ENCODE results near the gene SLC41A1.
A peak's percentile ranks its signal among the peaks of the same experiment; 100 is the strongest.

The SLC41A1 gene

GRCh38 chr1:205751036-205751651, 61.9 kb downstream of the SLC41A1 start:
- no peak for DNase-seq (ENCODE audit: low spot score)

- DNase-seq (ENCODE audit: low spot score) = peak; percentile 99
These were observed 62.6 kb downstream of the SLC41A1 start, which contains the start of gene NUCKS1 for GRCh38 chr1:205750138-205751035. TSS of gene NUCKS1 (minus strand) at chr1:205750182. CDS start at chr1:205749973, 209 bp downstream.

- DNase-seq (ENCODE audit: low spot score) = peak; percentile 94
These were observed 63.5 kb downstream of the SLC41A1 start for GRCh38 chr1:205749234-205750137.

GRCh38 chr1:205748403-205749233, 64.4 kb downstream of the SLC41A1 start:
- peak; percentile 31 for DNase-seq (ENCODE audit: low spot score)

GRCh38 chr1:205746757-205747412, 66.1 kb downstream of the SLC41A1 start:
- no peak for DNase-seq (ENCODE audit: low spot score)

GRCh38 chr1:205744403-205744802, 68.6 kb downstream of the SLC41A1 start:
- DNase-seq (ENCODE audit: low spot score) = no peak

GRCh38 chr1:205743977-205744376, 69.0 kb downstream of the SLC41A1 start:
- DNase-seq (ENCODE audit: low spot score) = no peak

- no peak for DNase-seq (ENCODE audit: low spot score)
These were observed 71.3 kb downstream of the SLC41A1 start for GRCh38 chr1:205741681-205742080.

- DNase-seq (ENCODE audit: low spot score) = no peak
These were observed 73.4 kb downstream of the SLC41A1 start for GRCh38 chr1:205739348-205740160.
